Inferior parietal cortex (tissue), 1 donor: ENCODE data around the gene PPRC1.

Experiments used
- DNase-seq: peaks from one replicate; pipeline ENCODE4 v3.0.0-alpha.2; 2016; ENCODE audit errors: extremely low spot score

The PPRC1 gene

GRCh38 chr10:102132563-102133372 is at the start of gene PPRC1:
TSS of gene PPRC1 (plus strand) at chr10:102133040. CDS start at chr10:102133069, 29 bp downstream.
- DNase-seq = peak; percentile 99

- no peak for DNase-seq
These were observed 49.3 kb upstream of the PPRC1 start for GRCh38 chr10:102083541-102083940.

- no peak for DNase-seq
These were observed 47.5 kb upstream of the PPRC1 start for GRCh38 chr10:102085336-102085735.

GRCh38 chr10:102086196-102086595 is 46.6 kb upstream of the PPRC1 start:
- no peak for DNase-seq

- no peak for DNase-seq
These were observed 42.1 kb upstream of the PPRC1 start for GRCh38 chr10:102090772-102091171.

GRCh38 chr10:102096449-102096848 is 36.4 kb upstream of the PPRC1 start:
- no peak for DNase-seq

- DNase-seq = no peak
These were observed 31.7 kb upstream of the PPRC1 start for GRCh38 chr10:102101152-102101551.

GRCh38 chr10:102102421-102102820 is 30.4 kb upstream of the PPRC1 start:
- DNase-seq = no peak

GRCh38 chr10:102106998-102107397 is 25.8 kb upstream of the PPRC1 start:
- no peak for DNase-seq

GRCh38 chr10:102109166-102110116 is 23.4 kb upstream of the PPRC1 start:
- DNase-seq = no peak

- no peak for DNase-seq
These were observed 21.6 kb upstream of the PPRC1 start for GRCh38 chr10:102111276-102111675.

- DNase-seq = peak; percentile 15
These were observed 20.5 kb upstream of the PPRC1 start for GRCh38 chr10:102112210-102112817.

GRCh38 chr10:102113261-102113955 is 19.4 kb upstream of the PPRC1 start:
- DNase-seq = no peak

GRCh38 chr10:102113956-102114857 is 18.6 kb upstream of the PPRC1 start:
- no peak for DNase-seq

GRCh38 chr10:102114861-102115618 is 17.8 kb upstream of the PPRC1 start:
- DNase-seq = peak; percentile 90

GRCh38 chr10:102115775-102116174 is 17.1 kb upstream of the PPRC1 start:
- no peak for DNase-seq

- no peak for DNase-seq
These were observed 16.2 kb upstream of the PPRC1 start for GRCh38 chr10:102116656-102117055.

GRCh38 chr10:102117391-102118159 is 15.3 kb upstream of the PPRC1 start:
- peak; percentile 63 for DNase-seq

- DNase-seq = peak; percentile 22
These were observed 14.0 kb upstream of the PPRC1 start for GRCh38 chr10:102118867-102119266.
